Measurements from ENCODE around the gene WDR20.

DNA sequence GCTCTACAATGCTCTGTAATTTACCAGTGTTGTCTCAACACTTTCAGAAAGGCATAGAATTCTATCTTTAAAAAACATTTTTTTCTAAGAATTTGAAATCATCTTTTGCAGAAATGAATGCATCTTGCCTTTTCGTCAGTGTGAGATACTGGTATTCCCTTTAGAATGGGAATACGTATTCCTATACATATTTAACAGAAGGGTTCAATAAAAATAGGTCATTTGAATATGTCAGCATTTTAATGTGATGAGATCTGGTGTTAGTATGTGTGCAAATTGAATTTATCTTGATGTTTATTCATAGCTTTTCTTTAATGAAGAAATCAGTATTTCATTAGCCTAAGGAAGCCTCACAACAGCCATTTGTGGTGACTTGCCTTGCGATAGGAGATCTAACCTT is 44.2 kb downstream of the WDR20 start:
- TF ChIP-seq, protein P1, sequence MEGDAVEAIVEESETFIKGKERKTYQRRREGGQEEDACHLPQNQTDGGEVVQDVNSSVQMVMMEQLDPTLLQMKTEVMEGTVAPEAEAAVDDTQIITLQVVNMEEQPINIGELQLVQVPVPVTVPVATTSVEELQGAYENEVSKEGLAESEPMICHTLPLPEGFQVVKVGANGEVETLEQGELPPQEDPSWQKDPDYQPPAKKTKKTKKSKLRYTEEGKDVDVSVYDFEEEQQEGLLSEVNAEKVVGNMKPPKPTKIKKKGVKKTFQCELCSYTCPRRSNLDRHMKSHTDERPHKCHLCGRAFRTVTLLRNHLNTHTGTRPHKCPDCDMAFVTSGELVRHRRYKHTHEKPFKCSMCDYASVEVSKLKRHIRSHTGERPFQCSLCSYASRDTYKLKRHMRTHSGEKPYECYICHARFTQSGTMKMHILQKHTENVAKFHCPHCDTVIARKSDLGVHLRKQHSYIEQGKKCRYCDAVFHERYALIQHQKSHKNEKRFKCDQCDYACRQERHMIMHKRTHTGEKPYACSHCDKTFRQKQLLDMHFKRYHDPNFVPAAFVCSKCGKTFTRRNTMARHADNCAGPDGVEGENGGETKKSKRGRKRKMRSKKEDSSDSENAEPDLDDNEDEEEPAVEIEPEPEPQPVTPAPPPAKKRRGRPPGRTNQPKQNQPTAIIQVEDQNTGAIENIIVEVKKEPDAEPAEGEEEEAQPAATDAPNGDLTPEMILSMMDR (IDR thresholded peaks at IDR 0.05; ENCODE audit: control extremely low read depth in 1 of 3, insufficient read depth in 1 of 3, low read depth in 1 of 3, low read length in 3 of 3), result no peak
- TF ChIP-seq ZNF274 (IDR thresholded peaks at IDR 0.05; ENCODE audit: borderline replicate concordance, extremely low read depth, low read length), result no peak
- no peak for TF ChIP-seq CREB1 (IDR thresholded peaks at IDR 0.05)
- TF ChIP-seq CHD1 (IDR thresholded peaks at IDR 0.05; ENCODE audit: low read depth, low read length), result no peak
- TF ChIP-seq TBP (IDR thresholded peaks at IDR 0.05; ENCODE audit: low read depth, low read length), result no peak
- TF ChIP-seq HDAC2 (IDR thresholded peaks at IDR 0.05; ENCODE audit: borderline replicate concordance in 1 of 2, low read depth in 2 of 2, low read length in 2 of 2), result no peak
- no peak for TF ChIP-seq TAF1 (IDR thresholded peaks at IDR 0.05; ENCODE audit: low read depth, low read length)
